Daoy (cell line): ENCODE data around the gene OR2T4. TPM values are rescaled to one million over a fixed set of nuclear protein-coding genes. Genes with fewer than 3 reads are reported as not detected.

ENCODE experiments used
- total RNA-seq: library from RNA; depleted of rRNA; stranded (reverse); fragments of >200 nt; shearing (Covaris generic); gene quantifications from 2 replicates; pipeline ENCODE4 v1.2.3, GENCODE V29; 2014; rRNA removed

The OR2T4 gene
- total RNA-seq, 1 experiment from 2014 or later: not detected

Other genes starting within 250 kb of the OR2T4 start
- gene OR2M5, start 216.5 kb upstream of the OR2T4 start, total RNA-seq: not detected in 2 replicates
- gene OR2M2, start 186.8 kb upstream of the OR2T4 start, total RNA-seq: not detected in 2 replicates
- not detected in 2 replicates for gene OR2M3, start 164.4 kb upstream of the OR2T4 start, total RNA-seq
- not detected in 2 replicates for gene OR2M4, start 130.2 kb upstream of the OR2T4 start, total RNA-seq
- 0.57 and 1.7 TPM in 2 replicates for gene OR2T33, start 83.7 kb upstream of the OR2T4 start, total RNA-seq
- gene OR2T12, start 58.2 kb upstream of the OR2T4 start, total RNA-seq: not detected in 2 replicates
- not detected in 2 replicates for gene OR2M7, start 37.1 kb upstream of the OR2T4 start, total RNA-seq
- gene OR14C36, start 12.9 kb upstream of the OR2T4 start, total RNA-seq: not detected in 2 replicates
- gene OR2T6, start 14.1 kb downstream of the OR2T4 start, total RNA-seq: not detected in 2 replicates
- gene OR2T1, start 41.4 kb downstream of the OR2T4 start, total RNA-seq: not detected in 2 replicates
- not detected in 2 replicates for gene OR2T2, start 84.0 kb downstream of the OR2T4 start, total RNA-seq
- gene OR2T3, start 111.7 kb downstream of the OR2T4 start, total RNA-seq: not detected in 2 replicates
- gene OR2T5, start 126.9 kb downstream of the OR2T4 start, total RNA-seq: not detected in 2 replicates
- not detected in 2 replicates for gene OR2G6, start 146.4 kb downstream of the OR2T4 start, total RNA-seq
- gene OR2T29, start 201.1 kb downstream of the OR2T4 start, total RNA-seq: not detected in 2 replicates
- gene OR2T34, start 213.1 kb downstream of the OR2T4 start, total RNA-seq: not detected in 2 replicates
- gene OR2T10, start 236.0 kb downstream of the OR2T4 start, total RNA-seq: not detected in 2 replicates